22Rv1 (cell line): Measurements from ENCODE around the gene ADM2.

Experiments
- CTCF ChIP-seq: fragments of 450-650 bp; IDR thresholded peaks from 2 replicates; pipeline ENCODE4 v1.5.1; 2017; ENCODE audit warnings: mild to moderate bottlenecking
- ZFX ChIP-seq: fragments of 450-650 bp; IDR thresholded peaks from 2 replicates; pipeline ENCODE4 v1.6.1; 2017; ENCODE audit warnings: antibody characterized with exemption, borderline replicate concordance

GRCh38 chr22:50530877-50531545, 49.7 kb downstream of the ADM2 start:
- TF ChIP-seq CTCF (no peak), ZFX (no peak)
